ENCODE measurements around the gene ATXN7L2. TPM values are rescaled to one million over a fixed set of nuclear protein-coding genes. Genes with fewer than 3 reads are reported as not detected.
A peak's percentile ranks its signal among the peaks of the same experiment; 100 is the strongest.

Gene ATXN7L2
- total RNA-seq, 1 donor from 2014 or later = 6.4 TPM

DNA sequence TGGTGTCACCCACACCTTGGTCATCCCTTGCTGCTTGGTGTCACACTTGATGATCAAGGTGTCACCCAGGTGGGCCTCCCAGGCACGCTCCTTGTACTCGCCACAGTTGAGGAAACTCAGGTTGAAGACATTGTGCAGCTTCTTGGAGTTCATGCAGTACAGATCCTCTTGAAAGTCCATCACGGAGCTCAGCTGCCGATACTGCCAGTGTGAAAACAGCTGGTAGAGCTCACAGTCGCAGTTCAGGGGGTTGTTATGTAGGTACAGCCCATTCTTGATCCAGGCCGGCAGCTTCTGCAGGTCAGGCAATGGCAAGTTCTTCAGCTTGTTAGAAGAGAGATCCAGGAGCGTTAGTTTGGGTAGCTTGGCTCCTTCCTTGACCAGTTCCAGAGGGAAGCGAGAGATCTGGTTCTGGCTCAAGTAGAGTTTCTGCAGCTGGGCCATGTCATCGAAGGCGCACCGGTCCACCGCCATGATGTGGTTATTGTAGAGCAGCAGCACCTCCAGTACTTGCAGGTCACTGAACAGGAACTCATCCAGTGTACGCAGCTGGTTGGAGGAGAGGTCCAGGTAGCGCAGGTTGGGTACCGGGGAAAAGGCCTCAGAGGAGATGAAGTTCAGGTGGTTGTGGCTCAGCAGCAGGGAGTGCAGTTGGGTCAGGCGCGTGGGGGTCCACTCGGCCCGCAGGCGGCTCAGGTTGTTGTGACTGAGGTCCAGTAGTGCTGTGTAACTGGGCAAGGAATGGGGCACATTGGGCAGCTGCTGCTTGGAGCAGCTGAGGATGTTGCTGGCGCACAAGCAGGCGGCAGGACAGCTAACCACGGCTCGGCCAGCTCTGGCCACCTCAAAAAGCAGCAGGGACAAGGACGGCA, 24.5 kb downstream of the ATXN7L2 start:
- H3K36me3 Mint-ChIP-seq (ENCODE audit: unreplicated experiment) = peaks cover 2% of the 10 kb centered on the region
- H3K27ac Mint-ChIP-seq (ENCODE audit: unreplicated experiment) = no peak overlapping the region
- TF ChIP-seq CTCF (IDR thresholded peaks at IDR 0.05) = no peak
- no peaks in the 10 kb centered on the region for H3K9me3 Mint-ChIP-seq (ENCODE audit: unreplicated experiment)
- DNase-seq (ENCODE audit: extremely low spot score, unreplicated experiment) = no peak
- peaks cover 16% of the 10 kb centered on the region for H3K27me3 Mint-ChIP-seq (ENCODE audit: unreplicated experiment)
- H3K4me3 Mint-ChIP-seq (ENCODE audit: unreplicated experiment) = peak overlapping the region; percentile 74
- H3K4me1 Mint-ChIP-seq (ENCODE audit: unreplicated experiment) = peaks cover 14% of the 10 kb centered on the region

GRCh38 chr1:109508873-109509175, 25.1 kb downstream of the ATXN7L2 start:
- Mint-ChIP-seq H3K36me3 (ENCODE audit: unreplicated experiment) (peaks cover 2% of the 10 kb centered on the region), H3K4me3 (ENCODE audit: unreplicated experiment) (peak overlapping the region; percentile 74), H3K27ac (ENCODE audit: unreplicated experiment) (no peak overlapping the region), H3K4me1 (ENCODE audit: unreplicated experiment) (peaks cover 14% of the 10 kb centered on the region), H3K9me3 (ENCODE audit: unreplicated experiment) (no peaks in the 10 kb centered on the region), H3K27me3 (ENCODE audit: unreplicated experiment) (peaks cover 16% of the 10 kb centered on the region)
- DNase-seq (ENCODE audit: extremely low spot score, unreplicated experiment) = no peak
- no peak for TF ChIP-seq CTCF (IDR thresholded peaks at IDR 0.05)

DNA sequence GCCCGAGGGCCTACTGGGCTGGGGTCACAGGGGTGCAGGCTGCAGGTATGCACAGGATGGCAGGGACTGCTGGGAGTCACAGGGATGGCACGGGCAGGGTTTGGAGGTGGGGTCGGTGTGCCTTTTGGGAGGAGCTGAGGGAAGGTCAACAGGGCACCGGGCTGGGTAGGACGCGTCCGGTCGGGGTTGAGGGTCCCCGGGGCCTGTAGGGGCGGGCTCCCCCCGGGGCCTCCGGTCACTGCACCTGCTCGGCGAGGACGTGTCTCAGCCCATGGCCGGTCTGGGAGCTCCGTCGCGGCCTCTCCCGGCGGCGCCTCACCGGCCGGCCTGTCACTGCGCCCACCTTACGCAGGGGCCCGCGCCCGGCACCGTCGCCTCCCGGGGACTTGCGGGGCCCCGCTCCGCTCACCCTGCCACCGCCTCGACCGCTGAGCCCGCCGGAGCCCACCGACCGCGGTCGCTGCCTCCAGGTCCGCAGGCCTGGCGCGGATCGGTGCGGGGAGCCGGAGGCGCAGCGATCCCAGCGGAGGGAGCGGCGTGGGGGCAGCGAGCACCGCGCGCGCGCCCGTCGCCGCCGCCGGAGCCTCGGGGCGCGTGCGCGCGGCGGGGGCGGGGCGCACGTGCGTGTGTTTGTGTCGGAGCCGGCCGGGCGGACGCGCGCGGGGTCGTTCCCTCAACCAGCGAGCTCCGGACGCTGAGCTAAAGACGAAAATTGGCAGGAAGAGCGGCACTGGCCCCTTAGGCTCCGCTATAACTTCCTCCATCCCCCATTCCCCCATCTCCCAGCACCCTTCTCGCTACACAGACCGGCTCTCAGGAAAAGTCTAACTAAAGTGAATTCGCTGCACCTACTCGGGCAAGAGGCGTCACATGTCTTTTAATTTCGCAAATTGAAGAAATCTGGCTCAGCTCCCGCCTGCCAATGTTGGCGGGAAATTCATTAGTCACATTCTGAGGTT, 25.8 kb downstream of the ATXN7L2 start, which contains the start of gene AMIGO1:
AMIGO1 (minus strand) TSS at position 552 of the 959 bp plus-strand sequence. CDS start 815 bp downstream, outside the sequence.
- H3K27ac Mint-ChIP-seq (ENCODE audit: unreplicated experiment) = no peak within 1 kb of the TSS

DNA sequence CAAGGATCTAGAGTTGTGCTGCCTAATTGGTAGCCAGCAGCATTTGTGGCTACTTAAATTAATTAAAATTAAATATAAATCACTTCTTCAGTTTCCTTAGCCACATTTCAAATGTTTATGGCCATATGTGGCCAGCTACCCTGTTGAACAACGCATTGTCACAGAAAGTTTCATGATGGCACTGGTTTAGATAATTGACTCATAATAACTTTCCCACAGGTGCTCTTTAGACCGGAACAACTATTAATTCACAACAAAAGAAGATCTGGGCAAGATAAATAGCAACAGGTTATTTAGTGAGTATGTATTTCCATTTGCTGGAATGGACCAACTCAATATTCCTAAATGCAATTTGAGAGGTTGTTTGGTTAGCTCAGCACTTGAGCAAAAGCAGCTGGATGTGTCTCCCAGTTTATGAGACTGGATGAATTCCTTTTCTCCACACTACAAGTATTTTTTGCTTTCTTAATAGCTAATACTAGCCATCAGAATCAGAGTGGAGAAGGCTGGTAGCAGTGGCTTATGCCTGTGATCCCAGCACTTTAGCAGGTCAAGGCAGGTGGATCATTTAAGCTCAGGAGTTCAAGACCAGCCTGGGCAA, 29.5 kb downstream of the ATXN7L2 start:
- H3K27me3 Mint-ChIP-seq (ENCODE audit: unreplicated experiment) = peaks cover 20% of the 10 kb centered on the region
- TF ChIP-seq CTCF (IDR thresholded peaks at IDR 0.05) = no peak
- H3K27ac Mint-ChIP-seq (ENCODE audit: unreplicated experiment) = no peak overlapping the region
- peaks cover 2% of the 10 kb centered on the region for H3K36me3 Mint-ChIP-seq (ENCODE audit: unreplicated experiment)
- peaks cover 28% of the 10 kb centered on the region for H3K4me1 Mint-ChIP-seq (ENCODE audit: unreplicated experiment)
- no peak overlapping the region for H3K4me3 Mint-ChIP-seq (ENCODE audit: unreplicated experiment)
- no peak for DNase-seq (ENCODE audit: extremely low spot score, unreplicated experiment)
- no peaks in the 10 kb centered on the region for H3K9me3 Mint-ChIP-seq (ENCODE audit: unreplicated experiment)

More for the DNA sequence above, 25.8 kb downstream of the ATXN7L2 start, which contains the start of gene AMIGO1:
- Mint-ChIP-seq H3K27me3 (ENCODE audit: unreplicated experiment) (peaks cover 16% of the 10 kb centered on the region), H3K4me1 (ENCODE audit: unreplicated experiment) (peaks cover 14% of the 10 kb centered on the region), H3K4me3 (ENCODE audit: unreplicated experiment) (peak within 1 kb of the TSS; percentile 82), H3K36me3 (ENCODE audit: unreplicated experiment) (peaks cover 2% of the 10 kb centered on the region), H3K9me3 (ENCODE audit: unreplicated experiment) (no peaks in the 10 kb centered on the region)
- DNase-seq (ENCODE audit: extremely low spot score, unreplicated experiment) = no peak
- TF ChIP-seq CTCF (IDR thresholded peaks at IDR 0.05) = no peak

Measured in osteocyte (in vitro differentiated cells).